Suprapubic skin (tissue), 4 donors: ENCODE results near the gene CLEC4D. TPM values are rescaled to one million over a fixed set of nuclear protein-coding genes. Genes with fewer than 3 reads are reported as not detected.

Experiments used
- total RNA-seq, 4 donors: library from RNA; depleted of rRNA; stranded (reverse); fragments of >200 nt; gene quantifications; one replicate each; pipeline ENCODE4 v1.1.0, GENCODE V29; 2016

Gene CLEC4D
- total RNA-seq, 4 donors from 2014 or later = not detected

Other genes starting within 250 kb of the CLEC4D start
- not detected for gene CLEC6A, start 57.5 kb upstream of the CLEC4D start, total RNA-seq
- 1 to 10 TPM in 1 of 4 donors, not detected in 3; 1.4 TPM for gene CLEC4E, start 27.4 kb downstream of the CLEC4D start, total RNA-seq
- gene AICDA, start 99.4 kb downstream of the CLEC4D start, total RNA-seq = not detected
- gene MFAP5, start 149.3 kb downstream of the CLEC4D start, total RNA-seq = 10 to 100 TPM; 18.1 to 70.5 (median 26.4) TPM
- 10 to 100 TPM; 11.8 to 29.6 (median 14.4) TPM for gene RIMKLB, start 184.5 kb downstream of the CLEC4D start, total RNA-seq